Astrocyte (in vitro differentiated cells and primary cell): ENCODE measurements around the gene SERPINH1. TPM values are rescaled to one million over a fixed set of nuclear protein-coding genes. Genes with fewer than 3 reads are reported as not detected.

Experiments
- DNase-seq: peaks from one replicate; pipeline ENCODE4 v3.0.0-alpha.2; 2010; ENCODE audit warnings: low read depth
- FAIRE-seq: peaks from 2 replicates; lab custom pipeline; 2011; peaks lifted over from hg19 to GRCh38; lab: Jason Lieb, UNC
- H2AFZ ChIP-seq: 2 replicates; pipeline ENCODE4 v1.6.0; 2012; ENCODE audit warnings: low read depth, low read length, inconsistent platforms
- H3K27ac ChIP-seq: 2 replicates; pipeline ENCODE4 v1.5.1; 2011; ENCODE audit warnings: low read depth, low read length, inconsistent platforms
- H3K27me3 ChIP-seq: 2 replicates; pipeline ENCODE4 v1.6.0; 2011; ENCODE audit warnings: low read length, inconsistent platforms; ENCODE audit not compliant: insufficient read depth
- H3K36me3 ChIP-seq: 2 replicates; pipeline ENCODE4 v1.5.1; 2011; ENCODE audit warnings: low read length, inconsistent platforms; ENCODE audit not compliant: insufficient read depth
- H3K4me1 ChIP-seq: 2 replicates; pipeline ENCODE4 v1.5.1; 2011; ENCODE audit warnings: low read length, inconsistent platforms; ENCODE audit not compliant: insufficient read depth
- H3K4me2 ChIP-seq: 2 replicates; pipeline ENCODE4 v1.6.0; 2012; ENCODE audit warnings: low read length, inconsistent platforms
- H3K4me3 ChIP-seq: 2 replicates; pipeline ENCODE4 v1.5.1; 2011; ENCODE audit warnings: low read depth, mild to moderate bottlenecking, low read length, inconsistent platforms; ENCODE audit not compliant: insufficient read depth
- H3K79me2 ChIP-seq: 2 replicates; pipeline ENCODE4 v1.6.0; 2012; ENCODE audit warnings: mild to moderate bottlenecking, low read length, inconsistent platforms; ENCODE audit not compliant: insufficient read depth
- H3K9ac ChIP-seq: 2 replicates; pipeline ENCODE4 v1.6.0; 2012; ENCODE audit warnings: mild to moderate bottlenecking, low read length, inconsistent platforms
- H3K9me3 ChIP-seq: 2 replicates; pipeline ENCODE4 v1.5.1; 2012; ENCODE audit warnings: low read depth, mild to moderate bottlenecking, low read length, inconsistent platforms; ENCODE audit not compliant: insufficient read depth
- H4K20me1 ChIP-seq: 2 replicates; pipeline ENCODE4 v1.6.0; 2012; ENCODE audit warnings: low read length, inconsistent platforms; ENCODE audit not compliant: insufficient read depth
- H3K27ac Mint-ChIP-seq: one replicate; pipeline ENCODE4 v1.8.0; 2021; ENCODE audit warnings: mild to moderate bottlenecking, mixed read lengths; ENCODE audit not compliant: unreplicated experiment
- H3K27me3 Mint-ChIP-seq: one replicate; pipeline ENCODE4 v1.8.0; 2021; ENCODE audit warnings: low read depth, mixed read lengths; ENCODE audit not compliant: unreplicated experiment
- H3K36me3 Mint-ChIP-seq: one replicate; pipeline ENCODE4 v1.8.0; 2021; ENCODE audit warnings: low read depth, mixed read lengths; ENCODE audit not compliant: unreplicated experiment
- H3K4me1 Mint-ChIP-seq: one replicate; pipeline ENCODE4 v1.8.0; 2021; ENCODE audit warnings: low read depth, mixed read lengths; ENCODE audit not compliant: unreplicated experiment
- H3K4me3 Mint-ChIP-seq: one replicate; pipeline ENCODE4 v1.8.0; 2021; ENCODE audit warnings: mild to moderate bottlenecking, moderate library complexity, mixed read lengths; ENCODE audit not compliant: unreplicated experiment
- H3K9me3 Mint-ChIP-seq: one replicate; pipeline ENCODE4 v1.8.0; 2021; ENCODE audit warnings: mild to moderate bottlenecking, mixed read lengths; ENCODE audit not compliant: unreplicated experiment
- EZH2 ChIP-seq: IDR thresholded peaks from 2 replicates; pipeline ENCODE4 v1.6.1; 2012; ENCODE audit warnings: mild to moderate bottlenecking, low read length, inconsistent platforms; ENCODE audit not compliant: insufficient read depth
- total RNA-seq: library from RNA; stranded (reverse); gene quantifications from 2 replicates; pipeline ENCODE4 v1.2.1, GENCODE V29; 2021
- TF ChIP-seq, protein P1 (sequence below): IDR thresholded peaks from 2 replicates; pipeline ENCODE4 v1.5.1; 2011; ENCODE audit warnings: low read depth, mild to moderate bottlenecking, inconsistent platforms, low read length, moderate library complexity; ENCODE audit not compliant: insufficient read depth

SERPINH1 gene
- total RNA-seq, 1 donor from 2014 or later, result 768 TPM

DNA sequence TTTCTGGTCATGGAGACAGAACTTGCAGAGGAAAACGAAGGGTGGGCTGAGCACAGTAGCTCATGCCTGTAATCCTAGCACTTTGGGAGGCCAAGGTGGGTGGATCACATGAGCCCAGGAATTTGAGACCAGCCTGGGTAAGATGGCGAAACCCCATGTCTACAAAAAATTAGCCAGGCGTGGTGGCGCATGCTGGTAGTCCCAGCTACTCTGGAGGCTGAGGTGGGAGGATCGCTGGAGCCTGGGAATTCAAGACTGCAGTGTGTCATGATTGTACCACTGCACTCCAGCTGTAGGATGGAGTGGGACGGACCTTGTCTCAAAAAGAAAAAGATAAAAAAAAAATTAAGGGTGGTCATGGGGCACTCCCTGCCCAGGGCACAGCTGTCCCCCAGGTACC lies 5.9 kb downstream of the SERPINH1 start:
- no peaks in the 10 kb centered on the region for H3K27me3 Mint-ChIP-seq
- H3K9me3 Mint-ChIP-seq, result no peaks in the 10 kb centered on the region
- H3K4me3 Mint-ChIP-seq, result peak overlapping the region; percentile 60
- H3K9ac ChIP-seq, result peak overlapping the region; percentile 41
- no peak overlapping the region for H3K27ac ChIP-seq
- peaks cover 33% of the 10 kb centered on the region for H3K4me1 Mint-ChIP-seq
- no peaks in the 10 kb centered on the region for H3K27me3 ChIP-seq
- no peak overlapping the region for H3K4me3 ChIP-seq
- H2AFZ ChIP-seq, result no peak overlapping the region
- H3K27ac Mint-ChIP-seq, result peak overlapping the region; percentile 69
- H3K36me3 Mint-ChIP-seq, result peaks cover 28% of the 10 kb centered on the region
- no peaks in the 10 kb centered on the region for H3K9me3 ChIP-seq
- H3K4me1 ChIP-seq, result peaks cover 30% of the 10 kb centered on the region
- no peak for DNase-seq
- H3K79me2 ChIP-seq, result peaks cover 88% of the 10 kb centered on the region
- H3K36me3 ChIP-seq, result peaks cover 59% of the 10 kb centered on the region
- H4K20me1 ChIP-seq, result peaks cover 96% of the 10 kb centered on the region
- peak overlapping the region; percentile 28 for H3K4me2 ChIP-seq
- TF ChIP-seq EZH2, result no peak
- TF ChIP-seq, protein P1, sequence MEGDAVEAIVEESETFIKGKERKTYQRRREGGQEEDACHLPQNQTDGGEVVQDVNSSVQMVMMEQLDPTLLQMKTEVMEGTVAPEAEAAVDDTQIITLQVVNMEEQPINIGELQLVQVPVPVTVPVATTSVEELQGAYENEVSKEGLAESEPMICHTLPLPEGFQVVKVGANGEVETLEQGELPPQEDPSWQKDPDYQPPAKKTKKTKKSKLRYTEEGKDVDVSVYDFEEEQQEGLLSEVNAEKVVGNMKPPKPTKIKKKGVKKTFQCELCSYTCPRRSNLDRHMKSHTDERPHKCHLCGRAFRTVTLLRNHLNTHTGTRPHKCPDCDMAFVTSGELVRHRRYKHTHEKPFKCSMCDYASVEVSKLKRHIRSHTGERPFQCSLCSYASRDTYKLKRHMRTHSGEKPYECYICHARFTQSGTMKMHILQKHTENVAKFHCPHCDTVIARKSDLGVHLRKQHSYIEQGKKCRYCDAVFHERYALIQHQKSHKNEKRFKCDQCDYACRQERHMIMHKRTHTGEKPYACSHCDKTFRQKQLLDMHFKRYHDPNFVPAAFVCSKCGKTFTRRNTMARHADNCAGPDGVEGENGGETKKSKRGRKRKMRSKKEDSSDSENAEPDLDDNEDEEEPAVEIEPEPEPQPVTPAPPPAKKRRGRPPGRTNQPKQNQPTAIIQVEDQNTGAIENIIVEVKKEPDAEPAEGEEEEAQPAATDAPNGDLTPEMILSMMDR, result no peak
- no peak for FAIRE-seq

DNA sequence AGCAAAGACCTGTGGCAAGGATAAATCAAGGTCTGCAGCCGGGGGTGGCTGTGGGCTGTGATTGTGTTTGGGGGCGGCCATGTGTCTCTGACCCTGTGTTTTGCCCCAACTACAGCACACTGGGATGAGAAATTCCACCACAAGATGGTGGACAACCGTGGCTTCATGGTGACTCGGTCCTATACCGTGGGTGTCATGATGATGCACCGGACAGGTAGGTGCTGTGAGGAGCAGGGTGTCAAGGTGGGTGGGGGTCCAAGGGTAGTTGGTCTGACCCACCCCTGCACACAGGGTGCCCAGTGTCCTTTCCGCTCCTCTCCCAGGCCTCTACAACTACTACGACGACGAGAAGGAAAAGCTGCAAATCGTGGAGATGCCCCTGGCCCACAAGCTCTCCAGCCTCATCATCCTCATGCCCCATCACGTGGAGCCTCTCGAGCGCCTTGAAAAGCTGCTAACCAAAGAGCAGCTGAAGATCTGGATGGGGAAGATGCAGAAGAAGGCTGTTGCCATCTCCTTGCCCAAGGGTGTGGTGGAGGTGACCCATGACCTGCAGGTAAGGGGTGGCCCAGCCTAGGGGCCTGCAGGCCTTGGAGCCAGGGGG lies 6.7 kb downstream of the SERPINH1 start:
- Mint-ChIP-seq H3K27me3 (no peaks in the 10 kb centered on the region), H3K36me3 (peaks cover 28% of the 10 kb centered on the region), H3K4me3 (peak overlapping the region; percentile 34), H3K27ac (no peak overlapping the region), H3K4me1 (peaks cover 33% of the 10 kb centered on the region), H3K9me3 (no peaks in the 10 kb centered on the region)
- Histone ChIP-seq H3K4me2 (no peak overlapping the region), H3K36me3 (peaks cover 66% of the 10 kb centered on the region), H3K9me3 (no peaks in the 10 kb centered on the region), H2AFZ (no peak overlapping the region), H3K9ac (no peak overlapping the region), H3K27ac (no peak overlapping the region), H3K4me3 (no peak overlapping the region), H4K20me1 (peaks cover 97% of the 10 kb centered on the region), H3K4me1 (peaks cover 30% of the 10 kb centered on the region), H3K79me2 (peaks cover 80% of the 10 kb centered on the region), H3K27me3 (no peaks in the 10 kb centered on the region)
- FAIRE-seq (no peak), DNase-seq (no peak)
- TF ChIP-seq, protein P1, result no peak
- TF ChIP-seq EZH2, result no peak

DNA sequence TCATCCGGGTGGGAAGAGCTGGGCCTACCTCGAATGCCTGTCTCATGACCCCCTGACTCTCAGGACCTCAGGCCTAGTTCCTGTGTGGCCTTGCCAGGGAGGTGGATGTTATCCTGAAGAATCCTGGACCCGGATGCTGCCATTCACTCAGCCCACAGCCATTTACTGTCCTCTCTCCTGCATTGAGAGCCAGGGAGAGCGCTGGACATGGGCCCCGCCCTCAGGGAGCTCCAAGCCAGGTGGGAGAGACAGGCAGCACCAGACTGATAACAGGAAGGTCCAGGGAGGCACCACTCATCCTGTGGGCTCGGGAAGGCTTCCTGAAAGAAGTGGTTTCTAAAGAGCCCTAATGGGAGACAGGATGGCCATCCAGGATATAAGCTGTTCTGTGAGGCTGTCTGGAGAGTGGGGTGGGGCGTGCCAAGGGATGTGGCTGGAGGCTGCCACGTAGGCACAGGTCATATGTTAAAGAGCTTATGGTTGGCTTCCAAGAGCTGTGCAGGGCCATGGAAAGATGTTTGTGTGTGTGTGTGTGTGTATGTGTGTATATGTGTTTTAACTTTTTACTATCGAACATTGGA lies 8.6 kb downstream of the SERPINH1 start:
- TF ChIP-seq EZH2, result no peak
- TF ChIP-seq, protein P1, result no peak
- Mint-ChIP-seq H3K27ac (no peak overlapping the region), H3K9me3 (no peaks in the 10 kb centered on the region), H3K36me3 (peaks cover 29% of the 10 kb centered on the region), H3K4me1 (peaks cover 24% of the 10 kb centered on the region), H3K27me3 (no peaks in the 10 kb centered on the region), H3K4me3 (peak overlapping the region; percentile 34)
- Histone ChIP-seq H3K27ac (no peak overlapping the region), H3K9me3 (no peaks in the 10 kb centered on the region), H3K79me2 (peaks cover 61% of the 10 kb centered on the region), H3K9ac (no peak overlapping the region), H3K4me3 (no peak overlapping the region), H3K4me2 (no peak overlapping the region), H2AFZ (no peak overlapping the region), H3K27me3 (no peaks in the 10 kb centered on the region), H4K20me1 (peaks cover 99% of the 10 kb centered on the region), H3K4me1 (peaks cover 16% of the 10 kb centered on the region), H3K36me3 (peaks cover 73% of the 10 kb centered on the region)
- FAIRE-seq (no peak), DNase-seq (no peak)
